Common myeloid progenitor, CD34-positive (primary cell): ENCODE measurements around the gene TSTD2.
A peak's percentile ranks its signal among the peaks of the same experiment; 100 is the strongest.

Experiments
- CTCF ChIA-PET: fragments of 350-600 bp; sonication (Branson Sonifier 250); formaldehyde crosslinking; loops from one replicate; lab custom pipeline; 2021; ENCODE audit warnings: antibody characterized with exemption; lab: Charles Lee
- POLR2A ChIA-PET: fragments of 350-600 bp; sonication (Branson Sonifier 250); formaldehyde crosslinking; loops from one replicate; lab custom pipeline; 2021; ENCODE audit warnings: antibody characterized with exemption; lab: Charles Lee
- DNase-seq, 3 donors: peaks; one replicate each; pipeline versions ENCODE4 v3.0.0 to v3.0.0-alpha.2; 2013
- H3K27ac ChIP-seq, 2 experiments: 1 replicate in 1 of 2; 2 replicates in 1 of 2; pipeline ENCODE4 v1.7.0; 2013; ENCODE audit warnings: inconsistent platforms in 2 of 2, low read length in 2 of 2, mild to moderate bottlenecking in 2 of 2, low read depth in 1 of 2, moderate library complexity in 1 of 2; ENCODE audit not compliant: severe bottlenecking in 2 of 2, insufficient read depth in 1 of 2, poor library complexity in 1 of 2
- H3K27me3 ChIP-seq, 5 experiments: replicated peaks in 2 of 5; 1 replicate in 3 of 5; 2 replicates in 2 of 5; pipeline versions ENCODE4 v1.6.1 to v1.7.0; 2013; ENCODE audit warnings: low read length in 4 of 5, mild to moderate bottlenecking in 2 of 5, moderate library complexity in 2 of 5, inconsistent platforms in 1 of 5; ENCODE audit not compliant: insufficient read depth in 5 of 5, control insufficient read depth in 4 of 5
- H3K36me3 ChIP-seq, 4 experiments: 1 replicate in 2 of 4; 2 replicates in 2 of 4; pipeline versions ENCODE4 v1.6.1 to v1.7.0; 2013; ENCODE audit warnings: low read length in 3 of 4, control low read depth in 1 of 4, mild to moderate bottlenecking in 1 of 4; ENCODE audit not compliant: control insufficient read depth in 4 of 4, insufficient read depth in 4 of 4
- H3K4me1 ChIP-seq, 4 experiments: 1 replicate in 3 of 4; 2 replicates in 1 of 4; pipeline versions ENCODE4 v1.6.1 to v1.7.1; 2013; ENCODE audit warnings: low read length in 3 of 4, mild to moderate bottlenecking in 3 of 4, control low read depth in 1 of 4, inconsistent platforms in 1 of 4, moderate library complexity in 1 of 4; ENCODE audit not compliant: control insufficient read depth in 4 of 4, insufficient read depth in 4 of 4; ENCODE audit errors: control extremely low read depth in 1 of 4
- H3K4me3 ChIP-seq, 7 experiments: 1 replicate in 4 of 7; 2 replicates in 3 of 7; pipeline versions ENCODE4 v1.5.1 to v1.7.0; 2013; ENCODE audit warnings: mild to moderate bottlenecking in 7 of 7, low read length in 6 of 7, moderate library complexity in 6 of 7, inconsistent platforms in 2 of 7, low read depth in 2 of 7, control low read depth in 1 of 7; ENCODE audit not compliant: insufficient read depth in 4 of 7, control insufficient read depth in 1 of 7; ENCODE audit errors: extremely low read depth in 1 of 7
- H3K9me3 ChIP-seq, 5 experiments: 1 replicate in 4 of 5; 2 replicates in 1 of 5; pipeline versions ENCODE4 v1.6.1 to v1.7.1; 2013; ENCODE audit warnings: low read length in 4 of 5, mild to moderate bottlenecking in 2 of 5, inconsistent platforms in 1 of 5, low read depth in 1 of 5, moderate library complexity in 1 of 5; ENCODE audit not compliant: control insufficient read depth in 4 of 5, insufficient read depth in 2 of 5; ENCODE audit errors: control extremely low read depth in 1 of 5
- WGBS: methylation state at CpG from one replicate; pipeline ENCODE4 v1.1.5; 2013; ENCODE audit not compliant: insufficient coverage; 5-methylcytosine and 5-hydroxymethylcytosine counted together

The TSTD2 gene

DNA sequence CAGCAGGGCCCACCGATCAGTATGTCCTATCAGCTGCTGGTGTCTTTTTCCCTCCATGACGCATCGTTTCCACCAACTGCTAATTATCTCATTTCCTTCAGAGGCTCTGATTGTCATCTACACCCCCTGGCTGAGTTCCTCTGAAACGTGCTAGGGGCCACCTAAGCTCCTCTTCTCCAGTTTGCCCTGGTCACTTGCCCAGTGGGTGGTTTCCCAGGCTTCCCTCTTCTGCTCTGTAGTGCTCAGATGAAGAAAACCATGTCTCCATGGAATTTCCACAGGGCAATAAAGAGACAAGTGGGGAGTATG is 65.3 kb downstream of the TSTD2 start:
- no peaks in the 10 kb centered on the region for H3K27me3 ChIP-seq
- DNase-seq = peak; percentile 82 to 95 (median 93)
- CTCF ChIA-PET = interaction anchor here (2.0 to 3.6 kb wide), 2 partner anchors 31 to 99 kb away, joined by 6 to 18 read pairs; no protein-coding TSS in a partner anchor
- peaks cover 0 to 13% (median 4%) of the 10 kb centered on the region in 4 experiments for H3K4me1 ChIP-seq
- H3K9me3 ChIP-seq = no peaks in the 10 kb centered on the region
- no peak overlapping the region for H3K4me3 ChIP-seq
- WGBS = 13% methylated on average over 3 of the region's 4 CpGs
- H3K36me3 ChIP-seq = no peaks in the 10 kb centered on the region
- POLR2A ChIA-PET = no interaction called here
- H3K27ac ChIP-seq = no peak overlapping the region

DNA sequence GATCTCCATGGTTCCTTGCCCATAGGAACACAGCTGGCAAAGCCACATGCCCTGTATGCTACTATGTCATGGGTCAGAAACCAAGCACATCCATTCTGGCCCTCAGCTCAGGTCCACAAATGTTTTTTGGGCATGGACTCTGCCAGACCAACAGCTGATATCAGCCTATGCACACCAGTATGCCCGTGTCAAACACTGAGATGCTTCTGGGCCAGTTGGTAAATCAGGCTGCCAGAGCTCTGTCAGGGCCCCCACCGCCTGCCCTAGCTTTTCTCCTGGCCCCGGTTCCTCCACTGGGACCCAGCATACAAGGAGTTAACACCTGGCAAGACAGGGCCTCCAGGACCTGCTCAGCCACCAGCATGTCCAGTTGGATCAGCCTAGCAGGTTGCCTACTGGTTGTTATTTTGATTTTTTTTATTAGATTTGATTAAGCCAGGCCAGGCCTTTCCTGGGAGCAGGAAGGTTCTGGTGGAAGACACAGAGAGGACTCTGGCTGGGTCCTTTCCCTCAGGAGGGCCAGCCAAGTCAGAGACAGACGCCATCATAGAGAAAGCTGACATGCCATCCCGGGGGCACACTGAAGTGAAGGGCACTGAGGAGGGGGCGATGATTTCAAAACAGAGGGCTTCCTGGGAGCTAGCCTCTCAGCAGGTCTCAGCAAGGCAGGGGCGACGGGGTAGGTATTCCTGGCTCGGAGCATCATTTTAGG is 65.8 kb downstream of the TSTD2 start:
- peak in 1 of 3 donors; percentile 4 for DNase-seq
- POLR2A ChIA-PET = no interaction called here
- WGBS = 88% methylated on average over 8 of the region's 9 CpGs
- Histone ChIP-seq H3K36me3 (no peaks in the 10 kb centered on the region), H3K27ac (no peak overlapping the region), H3K27me3 (no peaks in the 10 kb centered on the region), H3K9me3 (no peaks in the 10 kb centered on the region), H3K4me3 (no peak overlapping the region), H3K4me1 (peaks cover 0 to 13% (median 4%) of the 10 kb centered on the region in 4 experiments)
- CTCF ChIA-PET = interaction anchor here (2.0 to 3.6 kb wide), 2 partner anchors 31 to 99 kb away, joined by 6 to 18 read pairs; no protein-coding TSS in a partner anchor

DNA sequence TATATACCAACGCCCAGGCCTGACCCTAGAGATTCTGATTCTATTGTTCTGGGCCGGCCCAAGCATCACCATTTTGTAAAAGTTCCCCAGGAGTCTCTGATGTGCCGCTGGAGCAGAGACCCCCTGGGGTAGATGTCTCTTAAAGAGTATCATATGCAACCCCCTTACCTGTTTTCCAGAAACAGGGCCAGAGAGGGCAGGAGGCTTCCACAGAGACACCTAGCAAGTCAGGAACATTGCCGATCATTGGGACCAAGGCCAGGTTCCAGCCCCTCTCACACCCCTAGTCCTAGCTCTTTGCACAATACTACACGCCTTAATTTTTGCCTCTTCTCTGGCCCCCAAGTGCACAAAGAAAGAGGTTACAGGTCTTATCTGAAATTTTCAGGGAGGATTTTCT is 67.9 kb downstream of the TSTD2 start:
- WGBS = 100% methylated on average over 2 of the region's 5 CpGs
- H3K27ac ChIP-seq = no peak overlapping the region
- ChIA-PET POLR2A (no interaction called here), CTCF (interaction anchor here (0.5 kb wide), 1 partner anchor 28 kb away, joined by 3 read pairs; no protein-coding TSS in a partner anchor)
- H3K4me3 ChIP-seq = no peak overlapping the region
- H3K27me3 ChIP-seq = no peaks in the 10 kb centered on the region
- H3K4me1 ChIP-seq = peaks cover 0 to 16% (median 4%) of the 10 kb centered on the region in 4 experiments
- H3K36me3 ChIP-seq = no peaks in the 10 kb centered on the region
- no peak for DNase-seq
- H3K9me3 ChIP-seq = no peaks in the 10 kb centered on the region

DNA sequence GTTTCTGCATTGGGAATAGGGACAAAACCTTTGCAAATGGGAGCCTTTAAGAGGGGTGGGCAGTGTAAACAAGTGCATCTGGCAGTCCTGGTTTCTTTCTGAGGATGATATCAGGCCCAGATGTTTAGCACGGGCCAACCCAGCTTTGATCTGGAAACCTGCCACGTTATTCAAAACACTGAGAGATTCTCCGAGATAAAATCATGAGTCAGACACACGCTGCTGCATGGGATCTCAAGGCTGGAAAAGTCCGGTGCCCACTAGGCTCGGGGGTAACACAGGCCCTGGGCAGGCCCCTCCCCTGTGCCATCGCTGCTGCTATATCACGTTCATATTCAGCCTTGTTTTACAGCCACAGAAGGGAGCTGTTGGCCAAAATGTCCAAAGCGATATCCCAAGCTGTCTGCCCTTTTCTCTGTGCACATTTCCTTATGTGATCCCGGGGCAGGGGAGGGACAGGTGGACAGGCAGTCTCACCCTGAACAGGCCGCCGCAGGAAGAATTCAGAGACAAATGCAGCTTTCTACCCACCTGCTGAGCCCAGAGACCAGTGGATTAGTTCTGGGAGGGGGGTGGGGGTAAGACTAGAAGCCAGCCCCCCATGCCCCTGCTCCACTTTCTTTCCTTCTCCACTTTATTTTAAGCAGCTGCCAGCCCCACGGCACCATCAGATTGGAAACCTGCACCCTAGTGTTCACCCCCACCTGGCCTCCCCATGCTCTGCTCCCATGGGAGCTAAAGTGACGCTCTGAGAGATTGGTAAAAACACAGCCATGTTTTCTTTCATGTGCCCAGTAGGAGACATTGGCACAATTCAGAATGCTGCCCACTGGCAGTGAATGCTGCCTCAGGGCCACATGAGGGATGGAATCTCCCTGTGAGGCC is 68.6 kb downstream of the TSTD2 start:
- peak in 1 of 3 donors; percentile 26 for DNase-seq
- WGBS = 81% methylated on average over 10 of the region's 14 CpGs
- no peak overlapping the region for H3K27ac ChIP-seq
- ChIA-PET POLR2A (no interaction called here), CTCF (interaction anchor here (0.5 to 1.1 kb wide), 4 partner anchors 15 to 95 kb away, joined by 3 read pairs; partner anchors contain the start of gene TMOD1)
- H3K4me1 ChIP-seq = peaks cover 0 to 16% (median 4%) of the 10 kb centered on the region in 4 experiments
- H3K27me3 ChIP-seq = no peaks in the 10 kb centered on the region
- no peak overlapping the region for H3K4me3 ChIP-seq
- no peaks in the 10 kb centered on the region for H3K36me3 ChIP-seq
- H3K9me3 ChIP-seq = no peaks in the 10 kb centered on the region

DNA sequence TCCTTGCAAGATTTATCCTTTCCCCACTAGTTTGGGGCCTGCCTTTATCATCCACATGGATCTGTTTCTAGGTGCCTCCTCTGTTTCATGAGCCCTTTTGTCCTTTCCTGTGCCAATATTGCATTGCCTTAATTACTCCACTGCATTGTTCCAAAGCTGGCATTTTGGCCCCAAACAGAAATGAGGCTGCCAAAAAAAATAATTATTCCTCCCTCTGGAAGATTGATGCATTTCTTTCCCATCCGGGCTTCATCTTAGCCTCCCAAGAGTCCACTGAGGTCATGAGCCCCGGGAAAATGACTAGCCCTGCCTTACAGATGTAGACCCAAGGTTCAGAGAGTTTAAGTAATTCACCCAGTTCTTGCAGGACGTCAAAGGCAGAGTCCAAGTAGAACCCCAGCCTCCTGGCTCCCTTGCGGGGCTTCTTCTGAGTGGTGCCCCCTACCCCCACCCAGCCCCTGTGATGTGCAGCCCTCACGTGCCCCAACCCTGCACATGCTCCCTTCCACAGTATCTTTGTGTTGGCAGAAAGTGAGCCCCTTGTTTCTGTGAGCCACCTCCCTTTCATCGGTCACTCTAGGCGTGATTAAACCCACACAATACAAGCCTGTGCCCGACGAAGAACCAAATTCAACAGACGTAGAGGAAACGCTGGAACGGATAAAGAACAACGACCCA is 69.6 kb downstream of the TSTD2 start:
- no peaks in the 10 kb centered on the region for H3K27me3 ChIP-seq
- H3K4me1 ChIP-seq = peaks cover 0 to 24% (median 10%) of the 10 kb centered on the region in 4 experiments
- ChIA-PET POLR2A (no interaction called here), CTCF (interaction anchor here (1.1 kb wide), 1 partner anchor 94 kb away, joined by 3 read pairs; no protein-coding TSS in a partner anchor)
- no peak overlapping the region for H3K4me3 ChIP-seq
- no peaks in the 10 kb centered on the region for H3K36me3 ChIP-seq
- no peak for DNase-seq
- WGBS = 95% methylated on average over 13 of the region's 13 CpGs
- H3K27ac ChIP-seq = no peak overlapping the region
- H3K9me3 ChIP-seq = no peaks in the 10 kb centered on the region

DNA sequence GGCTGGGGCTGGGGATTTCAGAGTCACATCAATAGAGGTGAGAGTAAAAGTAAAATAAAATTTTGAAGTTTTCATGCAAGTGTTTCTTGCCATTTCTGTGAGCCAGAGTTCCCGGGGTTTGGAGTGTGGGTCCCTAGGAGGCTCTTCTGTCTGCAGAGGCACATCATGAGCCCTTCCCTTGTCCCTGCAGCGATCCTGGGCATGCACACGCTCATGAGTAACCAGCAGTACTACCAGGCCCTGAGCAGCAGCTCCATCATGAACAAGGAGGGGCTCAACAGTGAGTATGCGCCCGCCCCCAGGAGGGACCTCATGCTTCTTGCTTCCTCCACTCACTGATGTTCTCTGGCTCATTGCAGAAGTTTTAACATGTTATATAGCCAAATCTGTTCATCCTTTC is 70.6 kb downstream of the TSTD2 start:
- H3K36me3 ChIP-seq = no peaks in the 10 kb centered on the region
- POLR2A ChIA-PET = no interaction called here
- no peaks in the 10 kb centered on the region for H3K9me3 ChIP-seq
- peaks cover 0 to 23% (median 13%) of the 10 kb centered on the region in 4 experiments for H3K4me1 ChIP-seq
- no peak overlapping the region for H3K27ac ChIP-seq
- 94% methylated on average over 3 of the region's 5 CpGs for WGBS
- no peak for DNase-seq
- H3K4me3 ChIP-seq = no peak overlapping the region
- H3K27me3 ChIP-seq = no peaks in the 10 kb centered on the region
- CTCF ChIA-PET = interaction anchor here (3.3 kb wide), 1 partner anchor 93 kb away, joined by 13 read pairs; no protein-coding TSS in a partner anchor
